Neural cell (in vitro differentiated cells): Measurements from ENCODE around the gene TBC1D9. TPM values are rescaled to one million over a fixed set of nuclear protein-coding genes. Genes with fewer than 3 reads are reported as not detected.

Source experiments
- H2AFZ ChIP-seq: fragments of 200-600, 300-800 bp; sonication (generic), shearing (Covaris generic); 2 replicates; pipeline ENCODE4 v1.6.0; 2014; ENCODE audit warnings: low read depth, mild to moderate bottlenecking, antibody characterized with exemption, low read length, moderate library complexity
- H3F3A ChIP-seq: fragments of 200-600 bp; shearing (Covaris generic); 2 replicates; pipeline ENCODE4 v1.6.1; 2016; ENCODE audit warnings: mild to moderate bottlenecking, moderate library complexity, mixed read lengths, antibody characterized with exemption, low read length; ENCODE audit not compliant: insufficient read depth, poor library complexity, severe bottlenecking
- H3K27ac ChIP-seq: fragments of 200-600, 300-800 bp; sonication (generic), shearing (Covaris generic); 2 replicates; pipeline ENCODE4 v1.5.1; 2014; ENCODE audit warnings: mild to moderate bottlenecking, low read length, moderate library complexity
- H3K27me3 ChIP-seq: fragments of 300-800, 200-600 bp; sonication (generic), shearing (Covaris generic); 2 replicates; pipeline ENCODE4 v1.6.0; 2014; ENCODE audit warnings: mild to moderate bottlenecking, low read depth, low read length, moderate library complexity; ENCODE audit not compliant: insufficient read depth
- H3K36me3 ChIP-seq: fragments of 300-800, 200-600 bp; sonication (generic), shearing (Covaris generic); 2 replicates; pipeline ENCODE4 v1.5.1; 2014; ENCODE audit warnings: mild to moderate bottlenecking, antibody characterized with exemption, low read length, moderate library complexity; ENCODE audit not compliant: insufficient read depth
- H3K4me2 ChIP-seq: fragments of 300-800, 200-600 bp; sonication (generic), shearing (Covaris generic); 2 replicates; pipeline ENCODE4 v1.6.0; 2014; ENCODE audit warnings: mild to moderate bottlenecking, low read length
- H3K4me3 ChIP-seq: fragments of 300-800, 200-600 bp; sonication (generic), shearing (Covaris generic); 2 replicates; pipeline ENCODE4 v1.5.1; 2014; ENCODE audit warnings: mild to moderate bottlenecking, low read length, moderate library complexity
- H3K79me2 ChIP-seq: fragments of 200-600 bp; shearing (Covaris generic); replicated peaks from 2 replicates; pipeline ENCODE4 v1.6.0; 2014; ENCODE audit warnings: mild to moderate bottlenecking, low read length, moderate library complexity; ENCODE audit not compliant: insufficient read depth
- H3K9ac ChIP-seq: fragments of 300-800, 200-600 bp; sonication (generic), shearing (Covaris generic); 2 replicates; pipeline ENCODE4 v1.6.1; 2016; ENCODE audit warnings: mild to moderate bottlenecking, low read length, mixed read lengths
- H3K9me2 ChIP-seq: fragments of 200-600 bp; shearing (Covaris generic); 2 replicates; pipeline ENCODE4 v1.6.1; 2016; ENCODE audit warnings: mild to moderate bottlenecking, low read length, mixed read lengths; ENCODE audit not compliant: insufficient read depth
- H3K9me3 ChIP-seq: fragments of 200-600, 300-800 bp; sonication (generic), shearing (Covaris generic); 2 replicates; pipeline ENCODE4 v1.6.1; 2016; ENCODE audit warnings: mild to moderate bottlenecking, mixed run types, low read length, moderate library complexity, mixed read lengths
- H4K20me1 ChIP-seq: fragments of 200-600 bp; shearing (Covaris generic); 2 replicates; pipeline ENCODE4 v1.6.1; 2016; ENCODE audit warnings: mild to moderate bottlenecking, mixed run types; ENCODE audit not compliant: insufficient read depth
- EP300 ChIP-seq: fragments of 450-650 bp; conservative IDR thresholded peaks from 2 replicates; pipeline ENCODE4 v1.6.1; 2014; ENCODE audit warnings: antibody characterized with exemption, mild to moderate bottlenecking, moderate library complexity; ENCODE audit not compliant: poor library complexity, severe bottlenecking
- EZH2 ChIP-seq: fragments of 200-600, 300-800 bp; shearing (Covaris generic), sonication (generic); IDR thresholded peaks from 2 replicates; pipeline ENCODE4 v1.6.1; 2014; ENCODE audit warnings: antibody characterized with exemption, low read length, borderline replicate concordance, mild to moderate bottlenecking; ENCODE audit not compliant: insufficient read depth, poor library complexity, severe bottlenecking
- MXI1 ChIP-seq: fragments of 450-650 bp; conservative IDR thresholded peaks from 2 replicates; pipeline ENCODE4 v1.6.1; 2014; ENCODE audit warnings: antibody characterized with exemption, mild to moderate bottlenecking; ENCODE audit not compliant: poor library complexity, severe bottlenecking
- POLR2AphosphoS5 ChIP-seq: IDR thresholded peaks from 2 replicates; pipeline ENCODE4 v1.6.1; 2012
- RAD21 ChIP-seq: fragments of 450-650 bp; conservative IDR thresholded peaks from 2 replicates; pipeline ENCODE4 v1.6.1; 2014; ENCODE audit warnings: antibody characterized with exemption, mild to moderate bottlenecking, moderate library complexity
- SMC3 ChIP-seq: fragments of 450-650 bp; conservative IDR thresholded peaks from 2 replicates; pipeline ENCODE4 v1.6.1; 2014; ENCODE audit warnings: antibody characterized with exemption, mild to moderate bottlenecking, moderate library complexity; ENCODE audit not compliant: poor library complexity
- TAF1 ChIP-seq: IDR thresholded peaks from 2 replicates; pipeline ENCODE4 v1.6.1; 2012; ENCODE audit warnings: low read depth
- polyA plus RNA-seq: library from polyadenylated mRNA; depleted of rRNA; stranded (reverse); fragments of >200 nt; gene quantifications from 2 replicates; pipeline ENCODE4 v1.2.3, GENCODE V29; 2014
- TF ChIP-seq, protein P1 (sequence below): fragments of 450-650 bp; IDR thresholded peaks from 2 replicates; pipeline ENCODE4 v1.5.1; 2014; ENCODE audit warnings: antibody characterized with exemption, mild to moderate bottlenecking, moderate library complexity; ENCODE audit not compliant: poor library complexity, severe bottlenecking
- TF ChIP-seq, protein P2 (sequence below): IDR thresholded peaks from 2 replicates; pipeline ENCODE4 v1.6.1; 2012; ENCODE audit warnings: borderline replicate concordance

TBC1D9 gene
- polyA plus RNA-seq, 1 donor from 2014 or later, result 42.8 TPM

- no peaks in the 10 kb centered on the region for H3F3A ChIP-seq
Measured at GRCh38 chr4:140621161-140621560, 135.0 kb downstream of the TBC1D9 start.

DNA sequence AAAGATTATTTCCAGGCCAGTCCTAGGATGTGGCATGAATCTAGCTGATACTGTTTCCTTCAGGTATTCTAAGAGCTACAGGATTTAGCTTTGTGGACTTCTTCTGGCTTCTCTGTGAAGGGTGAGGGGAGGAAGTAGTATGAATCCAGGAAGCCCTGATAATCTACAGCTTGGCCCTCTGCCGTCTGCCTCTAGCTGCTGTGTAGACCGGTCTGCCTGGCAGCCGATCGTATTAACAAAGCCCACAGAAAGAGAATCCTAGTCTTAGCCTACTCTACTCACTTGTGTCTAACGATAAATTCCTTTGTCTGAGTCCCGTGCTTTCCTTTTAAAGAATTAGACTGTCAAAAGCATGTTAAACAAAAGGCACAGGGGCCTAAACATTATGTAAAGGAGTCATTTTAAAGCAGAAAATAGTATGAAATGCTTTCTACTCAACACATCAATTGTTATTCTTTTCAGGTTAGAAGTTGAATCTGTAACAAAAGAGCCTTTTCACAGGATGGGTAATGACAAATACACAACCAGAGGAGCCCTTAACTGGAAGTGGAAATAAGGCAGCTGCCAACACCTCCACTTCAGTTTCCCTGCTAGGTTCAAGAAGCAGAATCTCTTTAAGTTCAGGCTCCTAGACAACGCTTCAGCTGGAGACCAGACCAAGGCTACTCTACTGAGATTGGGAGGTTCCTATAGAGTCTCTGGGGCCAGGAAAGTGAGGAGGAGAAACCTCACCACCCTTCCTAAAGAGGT is 138.5 kb downstream of the TBC1D9 start:
- Histone ChIP-seq H3K79me2 (no peaks in the 10 kb centered on the region), H3K9ac (no peak overlapping the region), H2AFZ (no peak overlapping the region), H3K27me3 (no peaks in the 10 kb centered on the region), H4K20me1 (no peaks in the 10 kb centered on the region), H3K36me3 (peaks cover 4% of the 10 kb centered on the region), H3K27ac (no peak overlapping the region), H3K9me3 (no peaks in the 10 kb centered on the region), H3K4me3 (no peak overlapping the region), H3K9me2 (no peaks in the 10 kb centered on the region), H3K4me2 (no peak overlapping the region), H3F3A (no peaks in the 10 kb centered on the region)
- TF ChIP-seq POLR2AphosphoS5 (peak; percentile 8), EZH2 (no peak), RAD21 (no peak)
- TF ChIP-seq, protein P1, sequence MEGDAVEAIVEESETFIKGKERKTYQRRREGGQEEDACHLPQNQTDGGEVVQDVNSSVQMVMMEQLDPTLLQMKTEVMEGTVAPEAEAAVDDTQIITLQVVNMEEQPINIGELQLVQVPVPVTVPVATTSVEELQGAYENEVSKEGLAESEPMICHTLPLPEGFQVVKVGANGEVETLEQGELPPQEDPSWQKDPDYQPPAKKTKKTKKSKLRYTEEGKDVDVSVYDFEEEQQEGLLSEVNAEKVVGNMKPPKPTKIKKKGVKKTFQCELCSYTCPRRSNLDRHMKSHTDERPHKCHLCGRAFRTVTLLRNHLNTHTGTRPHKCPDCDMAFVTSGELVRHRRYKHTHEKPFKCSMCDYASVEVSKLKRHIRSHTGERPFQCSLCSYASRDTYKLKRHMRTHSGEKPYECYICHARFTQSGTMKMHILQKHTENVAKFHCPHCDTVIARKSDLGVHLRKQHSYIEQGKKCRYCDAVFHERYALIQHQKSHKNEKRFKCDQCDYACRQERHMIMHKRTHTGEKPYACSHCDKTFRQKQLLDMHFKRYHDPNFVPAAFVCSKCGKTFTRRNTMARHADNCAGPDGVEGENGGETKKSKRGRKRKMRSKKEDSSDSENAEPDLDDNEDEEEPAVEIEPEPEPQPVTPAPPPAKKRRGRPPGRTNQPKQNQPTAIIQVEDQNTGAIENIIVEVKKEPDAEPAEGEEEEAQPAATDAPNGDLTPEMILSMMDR, result no peak
- TF ChIP-seq, protein P2, sequence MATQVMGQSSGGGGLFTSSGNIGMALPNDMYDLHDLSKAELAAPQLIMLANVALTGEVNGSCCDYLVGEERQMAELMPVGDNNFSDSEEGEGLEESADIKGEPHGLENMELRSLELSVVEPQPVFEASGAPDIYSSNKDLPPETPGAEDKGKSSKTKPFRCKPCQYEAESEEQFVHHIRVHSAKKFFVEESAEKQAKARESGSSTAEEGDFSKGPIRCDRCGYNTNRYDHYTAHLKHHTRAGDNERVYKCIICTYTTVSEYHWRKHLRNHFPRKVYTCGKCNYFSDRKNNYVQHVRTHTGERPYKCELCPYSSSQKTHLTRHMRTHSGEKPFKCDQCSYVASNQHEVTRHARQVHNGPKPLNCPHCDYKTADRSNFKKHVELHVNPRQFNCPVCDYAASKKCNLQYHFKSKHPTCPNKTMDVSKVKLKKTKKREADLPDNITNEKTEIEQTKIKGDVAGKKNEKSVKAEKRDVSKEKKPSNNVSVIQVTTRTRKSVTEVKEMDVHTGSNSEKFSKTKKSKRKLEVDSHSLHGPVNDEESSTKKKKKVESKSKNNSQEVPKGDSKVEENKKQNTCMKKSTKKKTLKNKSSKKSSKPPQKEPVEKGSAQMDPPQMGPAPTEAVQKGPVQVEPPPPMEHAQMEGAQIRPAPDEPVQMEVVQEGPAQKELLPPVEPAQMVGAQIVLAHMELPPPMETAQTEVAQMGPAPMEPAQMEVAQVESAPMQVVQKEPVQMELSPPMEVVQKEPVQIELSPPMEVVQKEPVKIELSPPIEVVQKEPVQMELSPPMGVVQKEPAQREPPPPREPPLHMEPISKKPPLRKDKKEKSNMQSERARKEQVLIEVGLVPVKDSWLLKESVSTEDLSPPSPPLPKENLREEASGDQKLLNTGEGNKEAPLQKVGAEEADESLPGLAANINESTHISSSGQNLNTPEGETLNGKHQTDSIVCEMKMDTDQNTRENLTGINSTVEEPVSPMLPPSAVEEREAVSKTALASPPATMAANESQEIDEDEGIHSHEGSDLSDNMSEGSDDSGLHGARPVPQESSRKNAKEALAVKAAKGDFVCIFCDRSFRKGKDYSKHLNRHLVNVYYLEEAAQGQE, result no peak

More at GRCh38 chr4:140621161-140621560, 135.0 kb downstream of the TBC1D9 start:
- no peak overlapping the region for H3K9ac ChIP-seq
- TF ChIP-seq POLR2AphosphoS5 (no peak), SMC3 (no peak), RAD21 (no peak), EP300 (no peak), TAF1 (no peak), EZH2 (no peak), MXI1 (no peak)
- TF ChIP-seq, protein P2, result no peak
- TF ChIP-seq, protein P1, result no peak
- H2AFZ ChIP-seq, result no peak overlapping the region
- no peak overlapping the region for H3K4me2 ChIP-seq
- H3K27me3 ChIP-seq, result no peaks in the 10 kb centered on the region
- H3K4me3 ChIP-seq, result no peak overlapping the region
- H3K9me2 ChIP-seq, result no peaks in the 10 kb centered on the region
- no peaks in the 10 kb centered on the region for H3K79me2 ChIP-seq
- H3K36me3 ChIP-seq, result peaks cover 20% of the 10 kb centered on the region
- no peaks in the 10 kb centered on the region for H4K20me1 ChIP-seq
- no peak overlapping the region for H3K27ac ChIP-seq
- H3K9me3 ChIP-seq, result no peaks in the 10 kb centered on the region
